ENCODE measurements around the gene PHYKPL.

- TF ChIP-seq POLR2AphosphoS5 (IDR thresholded peaks at IDR 0.05; ENCODE audit: low read depth), result no peak
- TF ChIP-seq CTCF (IDR thresholded peaks at IDR 0.05; ENCODE audit: insufficient read depth, low read length), result no peak
- no peak for TF ChIP-seq REST (IDR thresholded peaks at IDR 0.05; ENCODE audit: insufficient replicate concordance, low read depth)
- no peak for TF ChIP-seq SPI1 (IDR thresholded peaks at IDR 0.05; ENCODE audit: borderline replicate concordance, low read depth)
These were observed 27.3 kb upstream of the PHYKPL start for GRCh38 chr5:178259623-178260536.
